ENCODE data around the gene GFOD1. TPM values are rescaled to one million over a fixed set of nuclear protein-coding genes. Genes with fewer than 3 reads are reported as not detected.

Gene GFOD1
- total and polyA plus RNA-seq, 10 of the 15 experiments (the other 5 are each of a cell fraction or from before 2014, with no cell fraction given) = 6.5 to 41.4 (median 16.0) TPM

GRCh38 chr6:13397359-13398068 is 89.9 kb downstream of the GFOD1 start (continued):
- TF ChIP-seq SMARCA5 (IDR thresholded peaks at IDR 0.05) (no peak), GABPA (IDR thresholded peaks at IDR 0.05; ENCODE audit: low read depth) (no peak), ZNF274 (IDR thresholded peaks at IDR 0.05; ENCODE audit: insufficient read depth, insufficient read length) (no peak), POLR2AphosphoS2 (IDR thresholded peaks at IDR 0.05; ENCODE audit: low read depth, low read length) (no peak), SIN3A (IDR thresholded peaks at IDR 0.05; ENCODE audit: low read depth, low read length) (no peak), JUND (IDR thresholded peaks at IDR 0.05; ENCODE audit: low read depth, low read length) (no peak), KAT2A (conservative IDR thresholded peaks at IDR 0.05; ENCODE audit: control insufficient read depth, low read depth, low read length) (no peak), HDAC2 (IDR thresholded peaks at IDR 0.05) (no peak), SP1 (IDR thresholded peaks at IDR 0.05; ENCODE audit: low read depth, low read length) (no peak), ZBTB4 (CRISPR knock-in tag; IDR thresholded peaks at IDR 0.05) (no peak), CEBPB (IDR thresholded peaks at IDR 0.05; ENCODE audit: borderline replicate concordance in 1 of 2, low read depth in 2 of 2, low read length in 2 of 2) (no peak), LARP7 (IDR thresholded peaks at IDR 0.05) (no peak), SREBF1 (IDR thresholded peaks at IDR 0.05; ENCODE audit: low read length) (no peak), MAX (IDR thresholded peaks at IDR 0.05; ENCODE audit: low read depth, low read length) (no peak), RELB (IDR thresholded peaks at IDR 0.05; ENCODE audit: low read depth) (peak; percentile 53; the same call in 1 of the 2 replicates), IKZF2 (IDR thresholded peaks at IDR 0.05) (peak; percentile 81 to 85), ZBTB33 (IDR thresholded peaks at IDR 0.05) (no peak), CUX1 (IDR thresholded peaks at IDR 0.05; ENCODE audit: insufficient replicate concordance, low read depth, low read length) (peak; percentile 7)

Data from GM12878 (cell line).